GM21529 (cell line): ENCODE results near the gene RAB31.

Experiments
- ATAC-seq: cut with Tn5 transposase; IDR thresholded peaks from one replicate; pipeline ENCODE4 v1.9.1; 2021; ENCODE audit not compliant: unreplicated experiment

RAB31 gene

GRCh38 chr18:9691235-9691634 lies 16.9 kb upstream of the RAB31 start:
- ATAC-seq: peak; percentile 56

DNA sequence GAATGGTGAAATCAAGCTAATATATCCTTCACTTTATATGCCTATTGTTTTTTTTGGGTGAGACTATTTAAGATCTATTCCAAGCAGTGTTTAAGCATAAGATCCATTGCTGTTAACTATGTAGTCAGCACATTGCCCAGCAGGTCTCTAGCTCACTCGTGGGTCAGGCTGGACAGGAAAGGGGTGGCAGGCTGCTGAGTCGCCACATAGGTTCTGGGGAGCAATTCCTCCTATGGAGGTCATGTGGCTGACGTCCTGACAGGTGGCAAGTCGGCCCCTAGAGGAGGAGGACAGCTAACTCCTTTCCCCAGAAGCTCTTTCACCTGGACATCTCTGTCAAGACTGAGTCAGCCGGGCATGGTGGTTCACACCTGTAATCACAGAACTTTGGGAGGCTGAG lies 13.9 kb upstream of the RAB31 start:
- no peak for ATAC-seq

DNA sequence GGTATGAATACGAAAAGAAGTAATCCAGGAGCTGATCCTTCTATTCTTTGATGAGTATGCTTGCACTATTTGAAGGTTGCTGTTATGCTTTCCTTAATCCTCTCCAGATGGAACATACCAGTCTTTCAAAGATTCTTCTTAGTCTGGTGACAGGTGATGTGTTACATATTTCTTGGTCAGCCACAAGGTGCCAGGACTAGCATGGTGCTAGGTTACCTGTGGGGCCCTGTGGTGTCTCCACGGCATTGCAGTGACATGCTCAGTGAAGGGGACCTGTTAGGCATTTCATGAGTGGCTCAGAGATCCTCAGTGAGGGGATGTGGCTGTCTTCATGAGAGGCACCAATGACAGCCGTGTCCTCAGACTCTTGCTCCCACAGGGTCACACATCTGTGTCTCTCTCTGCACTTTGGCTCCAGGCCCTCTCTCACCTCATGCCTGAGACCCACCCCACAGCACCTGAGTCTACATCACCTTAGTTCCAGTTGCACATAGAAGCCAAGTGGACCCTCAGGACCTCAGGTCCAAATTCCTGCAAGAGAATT lies 13.1 kb upstream of the RAB31 start:
- no peak for ATAC-seq

DNA sequence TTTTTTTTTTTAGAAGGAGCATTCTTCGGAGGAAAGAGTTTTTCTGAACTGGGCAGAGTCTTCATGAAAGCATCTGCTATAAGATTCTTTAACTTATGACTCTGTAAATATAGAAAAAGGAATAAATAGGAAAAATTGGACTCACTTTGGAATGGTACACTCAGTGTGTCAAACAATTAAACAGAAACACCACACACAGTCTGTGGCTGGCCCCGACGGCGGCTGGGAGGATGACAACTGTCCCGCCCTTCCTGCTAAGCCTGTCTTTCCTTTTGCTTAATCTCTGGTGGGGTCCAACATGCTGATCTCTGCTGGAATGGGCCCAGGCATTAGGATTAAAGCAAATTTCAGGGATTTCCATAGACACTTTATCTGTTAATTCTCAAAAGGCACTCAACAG lies 12.5 kb upstream of the RAB31 start:
- no peak for ATAC-seq

DNA sequence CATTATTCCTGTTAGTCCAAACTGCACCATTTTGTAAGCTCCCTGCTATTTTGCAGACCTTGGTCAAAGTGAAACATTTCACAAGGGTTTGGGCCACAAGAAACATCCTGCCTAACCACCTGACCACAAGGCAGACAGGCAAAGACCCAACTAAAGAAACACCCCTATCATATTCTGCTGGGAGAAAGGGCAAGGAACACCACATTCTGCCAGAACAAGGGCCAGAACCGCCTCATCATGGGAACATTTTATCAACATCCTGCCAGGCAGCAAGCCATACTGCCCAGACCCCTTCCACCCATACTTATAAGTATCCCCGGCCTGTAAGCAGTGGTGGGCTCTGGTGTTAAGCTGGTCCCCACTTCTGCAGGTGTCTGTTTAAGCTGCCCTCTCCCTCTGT lies 12.0 kb upstream of the RAB31 start:
- no peak for ATAC-seq

- no peak for ATAC-seq
Observed at GRCh38 chr18:9696701-9697100, 11.4 kb upstream of the RAB31 start.

- ATAC-seq: no peak
Observed at GRCh38 chr18:9697121-9697520, 11.0 kb upstream of the RAB31 start.

DNA sequence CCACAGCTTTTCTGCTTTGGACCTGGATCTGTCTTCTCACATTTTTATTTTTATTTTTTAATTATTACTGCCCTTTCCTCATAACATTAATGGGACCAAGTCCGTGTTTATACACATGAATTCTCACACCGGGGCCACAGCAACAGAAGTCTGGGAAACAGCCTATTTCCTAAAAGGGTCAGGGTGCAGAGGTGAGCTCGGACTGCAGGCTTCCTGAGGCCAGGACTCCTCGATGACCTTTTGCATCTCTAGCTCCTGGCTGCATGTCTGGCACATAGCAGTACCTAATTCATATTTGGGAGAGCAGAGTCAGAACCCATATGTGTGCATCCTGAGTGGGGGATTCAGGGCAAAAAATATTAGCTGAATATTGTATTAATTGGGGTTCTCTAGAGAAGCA lies 9.6 kb upstream of the RAB31 start:
- ATAC-seq: no peak

- no peak for ATAC-seq
Observed at GRCh38 chr18:9700261-9700796, 7.8 kb upstream of the RAB31 start.

DNA sequence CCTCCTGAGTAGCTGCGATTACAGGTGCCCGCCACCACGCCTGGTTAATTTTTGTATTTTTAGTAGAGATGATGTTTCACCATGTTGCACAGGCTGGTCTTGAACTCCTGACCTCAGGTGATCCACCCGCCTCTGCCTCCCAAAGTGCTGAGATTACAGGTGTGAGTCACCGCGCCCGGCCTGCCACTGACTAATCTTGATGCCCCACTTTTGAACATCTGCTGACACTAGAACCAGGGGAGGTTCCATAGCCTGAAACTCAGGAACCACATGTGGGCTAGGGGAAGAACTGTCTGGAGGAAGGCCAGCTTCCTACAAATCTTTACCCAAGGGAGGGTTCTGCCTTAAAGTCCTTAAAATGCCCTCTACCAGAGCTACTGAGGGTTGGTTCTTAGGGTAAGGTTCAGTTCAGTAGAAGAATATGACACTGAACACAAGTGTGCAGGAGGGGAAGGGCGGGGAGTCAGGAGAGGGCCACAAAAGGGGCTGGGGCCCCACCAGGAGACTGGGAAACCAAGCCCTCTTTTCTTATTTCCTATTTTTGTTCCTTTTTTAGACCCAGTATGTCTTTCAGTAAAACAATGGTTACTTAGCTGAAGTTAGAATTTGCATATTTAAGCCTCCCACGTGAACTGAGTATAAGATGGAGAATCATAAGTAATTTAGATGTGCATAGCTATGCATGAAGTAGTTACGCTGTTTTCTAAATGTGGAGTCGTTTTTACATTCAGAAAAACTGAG lies 6.3 kb upstream of the RAB31 start:
- ATAC-seq: peak; percentile 51

- ATAC-seq: no peak
Observed at GRCh38 chr18:9704233-9705118, 3.6 kb upstream of the RAB31 start.

- no peak for ATAC-seq
Observed at GRCh38 chr18:9705183-9705829, 2.8 kb upstream of the RAB31 start.

GRCh38 chr18:9706081-9706935 lies 1.8 kb upstream of the RAB31 start:
- ATAC-seq: no peak

DNA sequence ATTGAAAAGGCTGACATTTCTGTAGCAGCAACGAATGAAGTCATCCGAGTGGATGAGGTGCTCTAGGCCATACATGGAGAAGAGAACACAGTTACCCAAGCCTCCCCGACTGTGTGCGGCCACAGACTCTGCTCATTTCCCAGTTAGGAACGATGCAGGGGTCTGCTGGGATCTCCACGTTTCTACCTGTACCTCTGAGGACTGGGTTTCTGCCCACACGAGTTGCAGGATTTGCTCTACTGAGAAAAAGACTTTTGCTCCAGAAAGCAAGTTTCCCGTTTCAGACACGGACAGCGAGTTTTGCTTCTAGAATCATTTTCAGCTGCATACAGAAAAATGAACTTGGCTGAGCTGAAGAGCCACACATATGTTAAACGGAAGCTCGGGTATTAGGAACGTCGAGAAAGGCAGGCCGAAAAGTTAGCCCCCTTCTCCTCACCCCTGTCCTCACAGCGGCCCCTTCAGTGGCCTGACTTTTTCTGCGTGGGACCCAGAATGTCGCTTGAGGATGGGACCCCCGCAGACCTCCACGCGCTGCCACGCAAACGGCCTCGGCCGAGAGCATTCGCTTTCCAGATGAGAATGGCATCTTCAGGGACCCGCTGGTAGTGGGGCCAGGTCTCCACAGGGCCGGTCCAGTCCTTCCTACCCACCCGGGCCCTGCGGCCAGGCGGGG lies 582 bp upstream of the RAB31 start:
- ATAC-seq: peak; percentile 6

- ATAC-seq: no peak
Observed at GRCh38 chr18:9708434-9709303, 568 bp downstream of the RAB31 start.

- ATAC-seq: no peak
Observed at GRCh38 chr18:9709304-9709877, 1.3 kb downstream of the RAB31 start.

DNA sequence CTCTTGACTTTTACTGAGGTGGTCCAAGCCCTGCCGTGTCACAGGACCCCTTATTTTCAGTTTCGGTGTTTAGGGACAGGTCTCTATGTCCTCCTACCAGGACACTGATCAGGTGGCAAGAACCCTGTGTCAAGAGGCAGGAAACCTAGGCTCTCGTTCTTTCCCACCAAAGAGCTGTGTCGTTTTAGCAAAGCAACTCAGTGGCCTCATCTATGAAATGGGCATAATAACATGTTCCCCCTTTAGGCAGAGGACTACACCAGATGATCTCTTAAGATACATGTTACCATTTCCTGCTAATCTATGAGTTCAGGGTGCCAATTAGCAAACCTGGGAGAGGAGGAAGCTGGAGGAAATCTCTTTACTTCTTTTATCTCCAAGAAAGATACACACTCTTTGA lies 1.9 kb downstream of the RAB31 start:
- ATAC-seq: no peak

- ATAC-seq: peak; percentile 69
Observed at GRCh38 chr18:9711361-9712129, 3.4 kb downstream of the RAB31 start.
